HAP-1 (cell line): ENCODE measurements around the gene TXNIP.

Experiments
- DNase-seq, 2 experiments: peaks; one replicate each; pipeline ENCODE4 v3.0.0-alpha.2; 2016 to 2020; ENCODE audit warnings: low spot score in 2 of 2
- H3K27me3 ChIP-seq: fragments of 250-450 bp; sonication (Bioruptor Pico); 2 replicates; pipeline ENCODE4 v1.5.1; 2020; ENCODE audit warnings: low read depth, mild to moderate bottlenecking, moderate library complexity
- H3K36me3 ChIP-seq: fragments of 250-450 bp; sonication (Bioruptor Pico); replicated peaks from 2 replicates; pipeline ENCODE4 v1.5.1; 2020; ENCODE audit warnings: mild to moderate bottlenecking
- H3K4me1 ChIP-seq: fragments of 250-450 bp; sonication (Bioruptor Pico); 2 replicates; pipeline ENCODE4 v1.5.1; 2020; ENCODE audit warnings: mild to moderate bottlenecking
- H3K4me3 ChIP-seq: fragments of 250-450 bp; sonication (Bioruptor Pico); 2 replicates; pipeline ENCODE4 v1.5.1; 2020; ENCODE audit warnings: mild to moderate bottlenecking, moderate library complexity
- H3K9me3 ChIP-seq: fragments of 250-450 bp; sonication (Bioruptor Pico); 2 replicates; pipeline ENCODE4 v1.5.1; 2020; ENCODE audit warnings: mild to moderate bottlenecking, moderate library complexity
- in situ Hi-C: fragments of 300-500 bp; cut with MboI; formaldehyde crosslinking; loops from 3 replicates; pipeline ENCODE4 v1.14.3; 2020; ENCODE audit warnings: low sequenced_read_pairs, inconsistent platforms, mixed read lengths

TXNIP gene

GRCh38 chr1:145959333-145959732 lies 37.0 kb downstream of the TXNIP start:
- peaks cover 46% of the 10 kb centered on the region for H3K4me1 ChIP-seq

DNA sequence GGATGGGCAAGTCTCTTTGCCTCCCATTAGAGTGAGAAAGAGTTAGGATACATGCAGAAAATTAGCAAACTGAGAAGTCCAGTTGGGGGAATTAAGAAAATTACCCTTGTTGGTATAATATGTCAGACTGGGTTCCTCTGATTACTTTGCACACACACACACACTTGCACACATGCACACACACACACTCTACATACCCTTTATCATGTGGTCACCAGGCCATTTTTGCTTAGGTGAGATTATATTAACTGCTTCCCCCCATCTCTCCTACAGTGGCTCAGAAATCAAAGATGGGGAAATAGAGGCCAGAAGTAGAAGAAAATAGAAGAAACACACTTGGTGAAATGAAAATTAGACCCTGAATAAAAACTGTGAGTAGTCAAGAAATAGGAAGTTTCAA lies 37.6 kb downstream of the TXNIP start:
- in situ Hi-C loops: no loop called here
- Histone ChIP-seq H3K4me3 (no peak overlapping the region), H3K4me1 (peaks cover 41% of the 10 kb centered on the region), H3K36me3 (no peaks in the 10 kb centered on the region), H3K27me3 (no peaks in the 10 kb centered on the region), H3K9me3 (no peaks in the 10 kb centered on the region)
- no peak for DNase-seq

More at GRCh38 chr1:145959333-145959732, 37.0 kb downstream of the TXNIP start:
- in situ Hi-C loops: no loop called here
- Histone ChIP-seq H3K4me3 (no peak overlapping the region), H3K9me3 (no peaks in the 10 kb centered on the region), H3K36me3 (no peaks in the 10 kb centered on the region), H3K27me3 (no peaks in the 10 kb centered on the region)
- DNase-seq: no peak

DNA sequence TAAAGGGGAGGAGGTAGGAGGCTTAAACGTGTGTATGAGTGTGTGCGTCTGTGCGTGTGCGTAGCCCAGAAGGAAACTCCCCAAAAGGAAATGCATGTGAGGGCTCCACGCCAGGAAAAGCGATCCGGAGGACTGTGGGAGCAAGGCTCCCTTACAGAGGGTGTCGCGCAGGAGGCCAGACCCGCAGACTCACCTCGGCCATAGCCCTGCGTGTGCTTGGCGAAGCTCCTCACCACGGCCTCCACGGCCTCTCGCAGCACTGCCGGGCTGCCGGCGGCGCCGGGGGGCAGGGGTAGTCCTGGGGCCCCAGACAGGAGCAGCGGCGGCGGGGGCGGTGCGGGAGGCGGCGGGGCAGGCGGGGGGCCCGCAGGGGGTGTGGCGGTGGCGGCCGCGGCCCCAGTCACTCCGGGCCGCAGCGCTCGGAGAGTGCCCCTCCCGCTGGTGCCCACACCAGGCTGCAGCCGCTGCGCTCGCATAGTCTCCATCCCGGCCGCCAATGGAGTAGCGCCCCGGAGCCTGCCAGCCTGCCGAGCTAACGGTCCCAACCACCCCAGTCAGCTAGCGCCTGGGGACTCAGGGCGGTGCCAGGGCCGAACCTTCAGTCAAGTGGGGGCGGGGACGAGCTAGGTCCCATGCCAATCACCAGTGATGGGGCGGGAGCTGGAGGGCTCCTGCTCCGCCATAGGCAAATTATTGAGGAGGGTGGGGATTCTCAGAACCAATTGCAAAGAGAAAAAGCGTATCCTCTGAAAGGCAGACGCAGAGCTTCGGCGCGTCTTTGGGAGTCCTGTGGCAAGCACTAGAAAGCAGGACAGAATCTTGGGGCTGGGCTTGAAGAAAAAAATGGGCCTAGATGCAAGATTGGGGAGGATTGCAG lies 38.7 kb downstream of the TXNIP start, which contains the start of gene LIX1L:
Gene LIX1L (minus strand): TSS at position 575 of the 877 bp plus-strand sequence. CDS start 90 bp downstream, at position 485.
- DNase-seq: peak; percentile 98 to 99
- Histone ChIP-seq H3K9me3 (no peaks in the 10 kb centered on the region), H3K4me1 (peaks cover 31% of the 10 kb centered on the region), H3K36me3 (no peaks in the 10 kb centered on the region), H3K4me3 (peak within 1 kb of the TSS; percentile 46), H3K27me3 (no peaks in the 10 kb centered on the region)
- in situ Hi-C loops: no loop called here

- DNase-seq: peak in 1 of 2 experiments; percentile 87
- Histone ChIP-seq H3K9me3 (no peaks in the 10 kb centered on the region), H3K27me3 (no peaks in the 10 kb centered on the region), H3K36me3 (no peaks in the 10 kb centered on the region), H3K4me1 (peaks cover 28% of the 10 kb centered on the region), H3K4me3 (peak overlapping the region; percentile 46)
- in situ Hi-C loops: no loop called here
These were observed 39.5 kb downstream of the TXNIP start for GRCh38 chr1:145956781-145957442.

- no peaks in the 10 kb centered on the region for H3K36me3 ChIP-seq
- peaks cover 23% of the 10 kb centered on the region for H3K4me1 ChIP-seq
- DNase-seq: no peak
- H3K4me3 ChIP-seq: peak overlapping the region; percentile 46
- no peaks in the 10 kb centered on the region for H3K27me3 ChIP-seq
- in situ Hi-C loops: no loop called here
- no peaks in the 10 kb centered on the region for H3K9me3 ChIP-seq
These were observed 40.0 kb downstream of the TXNIP start for GRCh38 chr1:145956361-145956760.

DNA sequence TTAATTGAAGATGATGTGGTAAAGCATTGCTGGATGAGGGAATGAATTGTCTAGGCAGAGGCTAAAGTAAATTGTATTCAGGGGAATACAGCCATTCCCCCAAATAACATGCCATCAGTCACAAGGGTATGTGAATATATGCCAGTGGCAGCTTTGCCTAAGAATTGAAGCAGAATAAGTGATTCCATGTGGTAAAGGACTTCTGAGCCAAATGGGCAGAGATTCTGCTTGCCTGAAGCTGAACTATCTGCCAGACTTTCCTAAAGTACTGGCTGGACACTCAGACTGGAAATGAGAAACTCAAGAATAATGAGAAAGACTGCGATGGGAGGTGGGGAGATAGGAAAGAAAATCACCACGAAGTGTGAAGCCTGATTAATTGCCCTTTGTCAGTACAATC lies 40.9 kb downstream of the TXNIP start:
- H3K4me3 ChIP-seq: no peak overlapping the region
- H3K27me3 ChIP-seq: no peaks in the 10 kb centered on the region
- peaks cover 16% of the 10 kb centered on the region for H3K4me1 ChIP-seq
- H3K36me3 ChIP-seq: no peaks in the 10 kb centered on the region; the same call in 1 of the 2 replicates
- DNase-seq: no peak
- H3K9me3 ChIP-seq: no peaks in the 10 kb centered on the region
- in situ Hi-C loops: no loop called here

DNA sequence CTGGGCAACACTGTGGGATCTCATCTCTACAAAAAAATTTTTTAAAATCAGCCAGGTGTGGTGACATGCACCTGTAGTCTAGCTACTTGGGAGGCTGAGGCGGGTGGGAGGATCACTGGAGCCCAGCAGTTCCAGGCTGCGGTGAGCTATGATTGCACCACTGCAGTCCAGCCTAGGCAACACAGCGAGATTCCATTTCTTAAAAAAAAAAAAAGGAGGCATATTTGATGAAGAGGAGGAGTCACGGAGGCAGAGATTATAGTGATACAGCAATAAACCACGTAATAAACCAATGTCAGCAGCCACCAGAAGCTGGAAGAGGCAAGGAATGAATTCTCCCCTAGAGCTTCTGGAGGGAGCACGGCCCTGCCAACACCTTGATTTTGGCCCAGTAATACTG lies 42.5 kb downstream of the TXNIP start:
- peaks cover 16% of the 10 kb centered on the region for H3K4me1 ChIP-seq
- in situ Hi-C loops: no loop called here
- H3K36me3 ChIP-seq: no peaks in the 10 kb centered on the region; the same call in 1 of the 2 replicates
- no peaks in the 10 kb centered on the region for H3K9me3 ChIP-seq
- no peaks in the 10 kb centered on the region for H3K27me3 ChIP-seq
- no peak for DNase-seq
- no peak overlapping the region for H3K4me3 ChIP-seq

DNA sequence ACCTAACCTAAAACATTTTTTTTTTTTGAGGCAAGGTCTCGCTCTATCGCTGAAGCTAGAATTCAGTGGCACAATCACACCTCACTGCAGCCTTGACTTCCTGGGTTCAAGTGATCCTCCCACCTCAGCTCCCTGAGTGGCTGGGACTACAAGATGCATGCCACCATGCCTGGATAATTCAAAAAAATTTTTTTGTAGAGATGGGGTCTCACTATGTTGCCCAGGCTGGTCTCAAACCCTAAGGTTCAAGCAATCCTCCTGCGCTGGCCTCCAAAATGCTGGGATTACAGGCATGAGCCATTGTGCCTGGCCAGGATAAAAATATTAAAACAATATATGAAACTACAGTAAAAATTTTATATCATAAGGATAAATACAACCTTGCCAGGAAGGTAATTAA lies 43.5 kb downstream of the TXNIP start:
- Histone ChIP-seq H3K27me3 (no peaks in the 10 kb centered on the region), H3K36me3 (no peaks in the 10 kb centered on the region; the same call in 1 of the 2 replicates), H3K9me3 (no peaks in the 10 kb centered on the region), H3K4me1 (peaks cover 10% of the 10 kb centered on the region), H3K4me3 (no peak overlapping the region)
- no peak for DNase-seq
- in situ Hi-C loops: no loop called here

GRCh38 chr1:145951526-145951925 lies 44.9 kb downstream of the TXNIP start:
- peaks cover 9% of the 10 kb centered on the region for H3K36me3 ChIP-seq
- in situ Hi-C loops: no loop called here
- H3K27me3 ChIP-seq: no peaks in the 10 kb centered on the region

DNA sequence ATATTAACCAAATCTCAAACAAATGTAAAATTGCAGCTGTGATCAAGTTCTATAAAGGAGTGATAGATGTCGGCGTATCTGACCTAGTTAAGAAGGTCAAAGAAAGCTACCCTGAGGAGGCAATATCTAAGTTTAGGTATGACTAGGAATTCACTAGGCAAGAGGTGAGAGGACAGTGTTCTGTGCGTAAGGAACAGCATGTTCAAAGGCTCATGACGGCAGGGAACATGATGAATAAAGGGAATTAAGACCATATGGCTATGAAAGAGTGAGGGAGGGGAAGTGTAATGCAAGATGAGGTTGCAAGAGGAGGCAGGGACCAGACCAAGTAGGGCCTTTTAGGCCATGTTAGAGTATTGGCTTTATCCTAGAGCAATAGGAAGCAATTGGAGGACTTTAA lies 47.2 kb downstream of the TXNIP start:
- DNase-seq: no peak
- in situ Hi-C loops: no loop called here
- Histone ChIP-seq H3K4me1 (no peaks in the 10 kb centered on the region; the same call in 1 of the 2 replicates), H3K36me3 (peaks cover 12% of the 10 kb centered on the region), H3K9me3 (no peaks in the 10 kb centered on the region), H3K27me3 (no peaks in the 10 kb centered on the region), H3K4me3 (no peak overlapping the region)

More at GRCh38 chr1:145951526-145951925, 44.9 kb downstream of the TXNIP start:
- H3K4me1 ChIP-seq: peaks cover 6% of the 10 kb centered on the region
- H3K9me3 ChIP-seq: no peaks in the 10 kb centered on the region
- DNase-seq: no peak
- no peak overlapping the region for H3K4me3 ChIP-seq

DNA sequence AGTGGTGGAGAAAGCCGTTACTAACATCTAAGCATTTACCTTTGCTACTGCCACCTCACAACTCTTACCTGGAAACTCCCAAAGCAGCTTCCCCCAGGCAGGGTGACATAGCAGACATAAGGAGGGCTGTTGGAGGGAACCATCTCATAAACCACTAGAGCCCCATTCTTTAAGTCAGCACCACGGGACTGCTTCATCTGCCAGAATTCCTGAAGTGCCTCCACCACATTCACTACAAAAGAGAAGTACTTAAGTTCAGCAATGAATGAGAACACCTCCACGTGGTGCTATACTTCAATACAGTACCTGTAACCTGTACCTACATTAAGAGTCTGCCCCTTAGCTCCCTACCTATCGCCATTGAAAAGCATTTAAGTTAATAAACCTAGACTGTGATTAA lies 48.8 kb downstream of the TXNIP start:
- H3K4me1 ChIP-seq: no peaks in the 10 kb centered on the region; the same call in 1 of the 2 replicates
- in situ Hi-C loops: no loop called here
- H3K27me3 ChIP-seq: no peaks in the 10 kb centered on the region
- no peak overlapping the region for H3K4me3 ChIP-seq
- DNase-seq: no peak
- no peaks in the 10 kb centered on the region for H3K9me3 ChIP-seq
- peaks cover 12% of the 10 kb centered on the region for H3K36me3 ChIP-seq

- H3K27me3 ChIP-seq: no peaks in the 10 kb centered on the region
- H3K4me1 ChIP-seq: no peaks in the 10 kb centered on the region
- DNase-seq: no peak
- H3K4me3 ChIP-seq: no peak overlapping the region
- H3K9me3 ChIP-seq: no peaks in the 10 kb centered on the region
- in situ Hi-C loops: no loop called here
- H3K36me3 ChIP-seq: peaks cover 12% of the 10 kb centered on the region
These were observed 49.8 kb downstream of the TXNIP start for GRCh38 chr1:145946477-145946986.

- in situ Hi-C loops: no loop called here
- H3K4me1 ChIP-seq: no peaks in the 10 kb centered on the region
These were observed 51.8 kb downstream of the TXNIP start for GRCh38 chr1:145944532-145944931.

GRCh38 chr1:145942871-145943270 lies 53.5 kb downstream of the TXNIP start:
- no peaks in the 10 kb centered on the region for H3K4me1 ChIP-seq
- H3K36me3 ChIP-seq: peaks cover 12% of the 10 kb centered on the region
- no peaks in the 10 kb centered on the region for H3K27me3 ChIP-seq
- no peak for DNase-seq
- H3K9me3 ChIP-seq: no peaks in the 10 kb centered on the region
- no peak overlapping the region for H3K4me3 ChIP-seq
- in situ Hi-C loops: no loop called here

More at GRCh38 chr1:145944532-145944931, 51.8 kb downstream of the TXNIP start:
- H3K27me3 ChIP-seq: no peaks in the 10 kb centered on the region
- no peak for DNase-seq
- H3K9me3 ChIP-seq: no peaks in the 10 kb centered on the region
- H3K4me3 ChIP-seq: no peak overlapping the region
- peaks cover 12% of the 10 kb centered on the region for H3K36me3 ChIP-seq
